GM20431 (cell line): ENCODE results near the gene ADAM30.

ENCODE experiments used
- in situ Hi-C: fragments of 300-500 bp; cut with MseI, MboI; formaldehyde crosslinking; loops from one replicate; pipeline ENCODE4 v1.15.0; 2020; ENCODE audit warnings: low sequenced_read_pairs; ENCODE audit not compliant: unreplicated experiment

The ADAM30 gene

GRCh38 chr1:119896303-119896702 lies at the start of gene ADAM30:
Gene ADAM30, minus strand, starts transcription at chr1:119896515. Its CDS starts 179 bp downstream, at chr1:119896336.
- in situ Hi-C loops, result no loop called here

GRCh38 chr1:119943216-119943615 lies 46.9 kb upstream of the ADAM30 start:
- in situ Hi-C loops, result no loop called here

- in situ Hi-C loops, result no loop called here
Observed at GRCh38 chr1:119941392-119941791, 45.1 kb upstream of the ADAM30 start.

GRCh38 chr1:119940697-119941096 lies 44.4 kb upstream of the ADAM30 start:
- in situ Hi-C loops, result no loop called here

- in situ Hi-C loops, result no loop called here
Observed at GRCh38 chr1:119937198-119937597, 40.9 kb upstream of the ADAM30 start.

GRCh38 chr1:119935915-119936314 lies 39.6 kb upstream of the ADAM30 start:
- in situ Hi-C loops, result no loop called here

- in situ Hi-C loops, result no loop called here
Observed at GRCh38 chr1:119935373-119935772, 39.1 kb upstream of the ADAM30 start.

GRCh38 chr1:119933397-119933796 lies 37.1 kb upstream of the ADAM30 start:
- in situ Hi-C loops, result no loop called here

GRCh38 chr1:119929643-119930315 lies 33.5 kb upstream of the ADAM30 start:
- in situ Hi-C loops, result no loop called here

- in situ Hi-C loops, result no loop called here
Observed at GRCh38 chr1:119926553-119926952, 30.2 kb upstream of the ADAM30 start.

- in situ Hi-C loops, result no loop called here
Observed at GRCh38 chr1:119924948-119925898, 28.9 kb upstream of the ADAM30 start.

- in situ Hi-C loops, result no loop called here
Observed at GRCh38 chr1:119920104-119920968, 24.0 kb upstream of the ADAM30 start.

- in situ Hi-C loops, result no loop called here
Observed at GRCh38 chr1:119919241-119919640, 22.9 kb upstream of the ADAM30 start.

GRCh38 chr1:119918301-119918700 lies 22.0 kb upstream of the ADAM30 start:
- in situ Hi-C loops, result no loop called here

- in situ Hi-C loops, result no loop called here
Observed at GRCh38 chr1:119917304-119918055, 21.2 kb upstream of the ADAM30 start.

- in situ Hi-C loops, result no loop called here
Observed at GRCh38 chr1:119915517-119915916, 19.2 kb upstream of the ADAM30 start.

GRCh38 chr1:119914071-119914470 lies 17.8 kb upstream of the ADAM30 start:
- in situ Hi-C loops, result no loop called here

GRCh38 chr1:119912963-119913362 lies 16.6 kb upstream of the ADAM30 start:
- in situ Hi-C loops, result no loop called here

- in situ Hi-C loops, result no loop called here
Observed at GRCh38 chr1:119911775-119912174, 15.5 kb upstream of the ADAM30 start.

GRCh38 chr1:119910618-119911017 lies 14.3 kb upstream of the ADAM30 start:
- in situ Hi-C loops, result no loop called here
